Fibroblast of peridontal ligament (primary cell): ENCODE measurements around the gene TAF11L6.
"Not testable (repeated sequence)": the region's sequence is repeated elsewhere in the genome, so short reads cannot be mapped to it uniquely, and the experiment has no call there.

Source experiments
- DNase-seq: peaks from one replicate; pipeline ENCODE4 v3.0.0-alpha.2; 2010; ENCODE audit errors: extremely low read depth

The TAF11L6 gene

GRCh38 chr5:17528369-17528768 is at the start of gene TAF11L6:
Gene TAF11L6 (plus strand): TSS chr5:17528669.
- not testable (repeated sequence) for DNase-seq

DNA sequence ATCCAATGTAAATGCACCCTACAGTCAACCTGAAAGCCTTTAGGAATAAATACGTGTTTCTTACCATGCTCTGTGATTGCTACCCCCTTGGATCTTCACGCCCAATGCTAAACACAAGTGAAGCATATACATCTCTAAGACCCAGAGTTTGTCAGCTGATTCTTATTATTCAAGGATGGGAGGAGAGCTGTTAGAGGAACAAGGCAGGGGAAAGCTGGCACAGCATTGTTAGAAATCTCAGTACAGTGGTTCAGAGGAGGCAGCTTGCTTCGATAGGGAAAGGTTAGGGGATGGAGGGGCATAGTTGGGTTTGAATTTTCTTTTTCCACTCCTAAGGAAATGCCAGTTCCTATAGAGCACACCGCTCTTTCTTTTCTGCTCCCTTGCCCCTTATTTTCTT is 47.1 kb upstream of the TAF11L6 start:
- no peak for DNase-seq

GRCh38 chr5:17482790-17483189 is 45.7 kb upstream of the TAF11L6 start:
- no peak for DNase-seq

- not testable (repeated sequence) for DNase-seq
Measured at GRCh38 chr5:17486464-17487173, 41.9 kb upstream of the TAF11L6 start.

- no peak for DNase-seq
Measured at GRCh38 chr5:17487174-17487512, 41.3 kb upstream of the TAF11L6 start.

DNA sequence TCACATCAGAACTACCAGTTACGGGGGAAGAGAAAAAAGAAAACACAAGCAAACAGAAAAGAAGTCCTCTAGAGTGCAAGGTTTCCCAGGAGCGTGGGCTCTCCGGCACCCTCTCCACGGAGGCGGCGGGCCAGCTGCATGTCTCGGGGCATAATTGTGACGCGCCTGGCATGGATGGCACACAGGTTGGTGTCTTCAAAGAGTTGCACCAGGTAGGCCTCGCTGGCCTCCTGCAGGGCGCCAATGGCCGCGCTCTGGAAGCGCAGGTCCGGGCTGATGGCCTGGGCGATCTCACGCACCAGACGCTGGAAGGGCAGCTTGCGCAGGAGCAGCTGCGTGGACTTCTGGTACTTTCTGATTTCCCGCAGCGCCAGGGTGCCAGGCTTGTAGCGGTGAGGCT is 37.2 kb upstream of the TAF11L6 start:
- DNase-seq: not testable (repeated sequence)

DNA sequence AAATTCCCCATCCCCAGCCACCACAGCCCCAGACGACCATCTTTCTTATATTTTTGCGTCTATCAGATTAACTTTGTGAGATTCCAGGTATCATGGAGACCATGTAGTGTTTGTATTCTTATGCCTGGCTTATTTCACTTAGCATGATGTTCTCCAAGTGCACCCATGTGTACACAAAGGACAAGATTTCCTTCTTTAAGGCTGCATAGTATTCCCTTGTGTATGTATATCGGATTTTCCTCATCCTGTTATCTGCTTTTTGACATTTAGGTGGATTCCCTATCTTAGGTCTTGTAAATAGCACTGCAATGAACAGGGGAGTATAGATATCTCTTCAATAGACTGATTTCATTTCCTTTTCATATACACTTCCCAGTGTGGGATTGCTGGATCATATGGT is 35.7 kb upstream of the TAF11L6 start:
- no peak for DNase-seq

DNA sequence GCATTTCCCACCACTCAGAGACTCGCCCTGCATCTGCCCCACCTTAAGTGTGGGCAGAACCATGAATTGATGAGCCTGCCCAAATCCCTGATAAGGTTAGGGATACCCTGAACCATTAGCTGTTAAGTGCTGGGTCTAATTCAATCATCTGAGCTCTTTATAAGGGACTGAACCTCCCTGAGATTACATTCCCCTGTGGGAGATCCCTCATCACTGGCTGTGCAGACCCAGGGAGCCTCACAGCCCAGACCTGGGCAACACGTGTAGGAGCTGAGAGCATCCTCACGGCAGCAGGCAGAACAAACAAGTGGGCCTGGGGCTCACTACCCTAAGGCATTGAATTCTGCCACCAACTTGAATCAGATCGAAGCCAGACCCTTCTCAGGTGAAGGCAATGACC is 31.0 kb upstream of the TAF11L6 start:
- DNase-seq: no peak

DNA sequence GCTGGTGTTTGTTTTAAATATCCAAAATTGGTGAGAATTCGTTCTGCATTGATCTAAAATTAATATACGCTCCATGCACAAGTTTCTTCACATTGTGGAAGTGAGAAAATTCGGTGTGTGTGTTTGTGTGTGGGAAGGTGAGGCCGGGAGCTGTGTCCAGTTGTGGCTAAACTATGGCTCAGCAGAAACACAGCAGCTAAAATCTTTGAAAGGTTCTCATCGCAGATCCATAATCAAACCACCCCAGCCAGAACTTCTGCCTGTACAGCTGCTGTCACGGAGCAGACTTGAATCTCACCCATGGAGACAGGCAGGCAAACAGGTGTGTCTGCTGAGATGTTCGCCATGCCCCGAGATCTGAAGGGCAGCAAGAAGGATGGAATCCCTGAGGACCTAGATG is 30.5 kb upstream of the TAF11L6 start, which contains the start of gene TAF11L2:
Gene TAF11L2, plus strand, starts transcription at position 301 of the 400 bp plus-strand sequence.
- DNase-seq: not testable (repeated sequence)

DNA sequence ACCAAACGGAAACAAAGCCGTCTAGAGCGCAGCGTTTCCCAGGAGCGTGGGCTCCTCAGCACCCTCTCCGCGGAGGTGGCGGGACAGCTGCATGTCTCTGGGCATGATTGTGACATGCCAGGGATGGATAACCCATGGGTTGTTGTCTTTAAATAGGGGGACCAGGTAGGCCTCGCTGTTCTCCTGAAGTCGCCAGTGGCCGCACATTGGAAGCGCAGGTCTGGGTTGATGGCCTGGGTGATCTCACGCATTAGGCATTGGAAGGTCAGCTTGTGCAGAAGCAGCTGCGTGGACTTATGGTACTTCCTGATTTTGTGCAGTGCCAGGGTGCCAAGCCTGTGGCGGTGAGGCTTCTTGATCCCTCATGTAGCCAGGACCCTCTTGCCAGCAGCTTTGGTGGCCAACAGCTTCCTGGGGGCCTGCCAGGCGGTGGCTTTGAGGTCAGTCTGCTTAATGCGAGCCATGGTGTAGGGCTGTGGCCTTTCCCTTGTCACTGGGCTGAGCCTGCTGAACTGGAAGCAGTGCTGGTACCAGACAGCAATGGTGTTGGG is 16.6 kb upstream of the TAF11L6 start:
- no peak for DNase-seq

GRCh38 chr5:17517526-17517925 is 10.9 kb upstream of the TAF11L6 start:
- DNase-seq: not testable (repeated sequence)

DNA sequence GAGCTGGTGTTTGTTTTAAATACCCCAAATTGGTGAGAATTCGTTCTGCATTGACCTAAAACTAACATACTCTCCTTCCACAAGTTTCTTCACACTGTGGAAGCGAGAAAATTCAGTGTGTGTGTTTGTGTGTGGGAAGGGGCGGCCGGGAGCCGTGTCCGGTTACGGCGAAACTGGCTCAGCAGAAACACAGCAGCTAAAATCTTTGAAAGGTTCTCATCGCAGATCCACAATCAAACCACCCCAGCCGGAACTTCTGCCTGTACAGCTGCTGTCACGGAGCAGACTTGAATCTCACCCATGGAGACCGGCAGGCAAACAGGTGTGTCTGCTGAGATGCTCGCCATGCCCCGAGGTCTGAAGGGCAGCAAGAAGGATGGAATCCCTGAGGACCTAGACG is 10.4 kb upstream of the TAF11L6 start, which contains the start of gene TAF11L3:
Gene TAF11L3, plus strand, starts transcription at position 301 of the 400 bp plus-strand sequence.
- DNase-seq: not testable (repeated sequence)

GRCh38 chr5:17519508-17519907 is 9.0 kb upstream of the TAF11L6 start:
- not testable (repeated sequence) for DNase-seq

- DNase-seq: not testable (repeated sequence)
Measured at GRCh38 chr5:17521501-17521900, 7.0 kb upstream of the TAF11L6 start, which contains the start of gene TAF11L4. Gene TAF11L4 (plus strand): TSS chr5:17521801.

DNA sequence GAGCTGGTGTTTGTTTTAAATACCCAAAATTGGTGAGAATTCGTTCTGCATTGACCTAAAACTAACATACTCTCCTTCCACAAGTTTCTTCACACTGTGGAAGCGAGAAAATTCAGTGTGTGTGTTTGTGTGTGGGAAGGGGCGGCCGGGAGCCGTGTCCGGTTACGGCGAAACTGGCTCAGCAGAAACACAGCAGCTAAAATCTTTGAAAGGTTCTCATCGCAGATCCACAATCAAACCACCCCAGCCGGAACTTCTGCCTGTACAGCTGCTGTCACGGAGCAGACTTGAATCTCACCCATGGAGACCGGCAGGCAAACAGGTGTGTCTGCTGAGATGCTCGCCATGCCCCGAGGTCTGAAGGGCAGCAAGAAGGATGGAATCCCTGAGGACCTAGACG is 3.5 kb upstream of the TAF11L6 start, which contains the start of gene TAF11L5:
Gene TAF11L5, plus strand, starts transcription at position 301 of the 400 bp plus-strand sequence.
- DNase-seq: not testable (repeated sequence)

DNA sequence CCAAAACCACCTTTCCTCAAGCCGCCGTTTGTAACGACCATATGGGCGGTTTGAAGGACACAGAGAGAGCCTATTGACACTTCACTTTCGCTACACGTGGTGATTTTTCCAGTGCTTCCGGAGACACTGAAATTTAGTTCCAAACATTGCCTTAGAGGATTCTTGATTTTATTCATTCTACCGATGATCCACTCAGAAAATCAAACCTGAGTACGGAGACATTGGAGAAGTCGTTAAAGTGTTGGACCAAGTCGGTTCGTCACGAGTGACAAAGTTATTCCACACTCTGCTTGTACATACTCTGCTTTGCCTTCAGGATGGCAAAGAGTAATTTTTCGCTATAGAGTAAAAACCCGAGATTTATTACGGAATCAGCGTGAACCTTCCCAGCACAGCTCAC is 2.0 kb upstream of the TAF11L6 start:
- DNase-seq: peak; percentile 5
